DOHH2 (cell line): Measurements from ENCODE around the gene CBFA2T3.

Source experiments
- EZH2phosphoT487 ChIP-seq: fragments of 200-600 bp; sonication (generic); IDR thresholded peaks from 2 replicates; pipeline ENCODE4 v1.6.1; 2017; ENCODE audit warnings: borderline replicate concordance, mild to moderate bottlenecking, antibody characterized with exemption, low read length, moderate library complexity, mixed read lengths
- TF ChIP-seq, protein P1 (sequence below): fragments of 200-600 bp; sonication (generic); IDR thresholded peaks from one replicate; pipeline ENCODE4 v1.5.1; 2014; ENCODE audit warnings: antibody characterized with exemption, mild to moderate bottlenecking, low read depth, low read length; ENCODE audit not compliant: poor library complexity, severe bottlenecking

- TF ChIP-seq, protein P1, sequence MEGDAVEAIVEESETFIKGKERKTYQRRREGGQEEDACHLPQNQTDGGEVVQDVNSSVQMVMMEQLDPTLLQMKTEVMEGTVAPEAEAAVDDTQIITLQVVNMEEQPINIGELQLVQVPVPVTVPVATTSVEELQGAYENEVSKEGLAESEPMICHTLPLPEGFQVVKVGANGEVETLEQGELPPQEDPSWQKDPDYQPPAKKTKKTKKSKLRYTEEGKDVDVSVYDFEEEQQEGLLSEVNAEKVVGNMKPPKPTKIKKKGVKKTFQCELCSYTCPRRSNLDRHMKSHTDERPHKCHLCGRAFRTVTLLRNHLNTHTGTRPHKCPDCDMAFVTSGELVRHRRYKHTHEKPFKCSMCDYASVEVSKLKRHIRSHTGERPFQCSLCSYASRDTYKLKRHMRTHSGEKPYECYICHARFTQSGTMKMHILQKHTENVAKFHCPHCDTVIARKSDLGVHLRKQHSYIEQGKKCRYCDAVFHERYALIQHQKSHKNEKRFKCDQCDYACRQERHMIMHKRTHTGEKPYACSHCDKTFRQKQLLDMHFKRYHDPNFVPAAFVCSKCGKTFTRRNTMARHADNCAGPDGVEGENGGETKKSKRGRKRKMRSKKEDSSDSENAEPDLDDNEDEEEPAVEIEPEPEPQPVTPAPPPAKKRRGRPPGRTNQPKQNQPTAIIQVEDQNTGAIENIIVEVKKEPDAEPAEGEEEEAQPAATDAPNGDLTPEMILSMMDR: no peak
- no peak for TF ChIP-seq EZH2phosphoT487
Measured at GRCh38 chr16:88920618-88921590, 56.1 kb downstream of the CBFA2T3 start.
